ENCODE results near the gene OTULIN. TPM values are rescaled to one million over a fixed set of nuclear protein-coding genes. Genes with fewer than 3 reads are reported as not detected.

Gene OTULIN
- total and polyA plus RNA-seq, 11 donors, result 7.6 to 42.0 (median 27.1) TPM

DNA sequence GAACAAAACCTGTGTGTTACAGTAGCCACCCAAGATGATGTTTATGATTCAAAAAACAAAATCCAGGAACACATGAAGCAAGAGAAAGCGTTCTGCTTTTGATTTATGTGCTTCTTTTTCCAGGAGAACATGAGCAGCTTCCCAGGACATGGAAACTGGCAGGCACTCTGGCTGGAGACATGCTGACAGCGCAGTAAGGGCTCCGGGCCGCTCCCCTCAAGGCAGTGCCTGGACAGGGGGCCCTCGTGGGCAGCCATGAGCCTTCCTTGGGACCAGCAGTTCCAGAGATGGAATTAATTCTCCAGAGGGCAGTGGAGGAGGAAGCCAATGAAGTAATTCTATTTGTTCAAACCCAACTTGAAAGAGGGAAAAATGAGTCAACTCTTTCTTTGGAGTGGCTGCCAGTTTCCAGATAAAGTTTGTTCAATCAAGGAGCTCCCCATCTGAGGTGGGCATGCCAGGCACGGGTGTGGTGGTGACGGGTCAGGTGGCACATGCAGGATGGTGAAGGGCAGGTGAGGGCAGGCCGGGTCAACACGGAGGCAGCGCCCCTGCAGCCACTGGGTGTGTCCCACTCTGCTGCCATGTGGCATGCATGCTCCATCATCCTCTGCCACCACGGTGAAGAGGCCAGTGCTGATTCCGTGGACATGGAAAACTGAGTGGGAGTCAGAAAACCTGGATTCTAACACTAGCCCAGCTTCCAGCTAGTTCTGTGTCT, 83.8 kb downstream of the OTULIN start:
- Histone ChIP-seq H3K27me3 (no peaks in the 10 kb centered on the region), H3K27ac (no peak overlapping the region), H3K36me3 (peaks cover 0 to 100% (median 73%) of the 10 kb centered on the region in 9 donors), H3K4me3 (no peak overlapping the region), H3K4me1 (peaks cover 0 to 29% (median 2%) of the 10 kb centered on the region in 12 donors), H3K9me3 (no peaks in the 10 kb centered on the region)
- ATAC-seq (no peak), DNase-seq (no peak)
- intact Hi-C loops (cut with DNase I), result loop anchor here in 2 of 10 donors (10.0 kb wide), 2 partner anchors 106 to 126 kb away; partner anchors contain the start of gene ANKH (in 1 of the 2)
- no peak for TF ChIP-seq POLR2A (IDR thresholded peaks at IDR 0.05)
- TF ChIP-seq CTCF (IDR thresholded peaks at IDR 0.05), result no peak
- WGBS, 4 donors, result 85 to 93% (median 90%) methylated on average over 12 of the region's 12 CpGs

Other genes starting within 250 kb of the OTULIN start
- gene OTULINL, start 82.9 kb upstream of the OTULIN start, total RNA-seq, result 10 to 100 TPM in 2 of 9 donors, 1 to 10 TPM in 6, under 1 TPM in 1; 0.99 to 13.6 (median 1.9) TPM
- gene OTULINL, start 82.9 kb upstream of the OTULIN start, polyA plus RNA-seq, result under 1 TPM; 0.65 to 1.00 TPM
- gene ANKH, start 207.1 kb downstream of the OTULIN start, total RNA-seq, result 100 to 1,000 TPM in 8 of 9 donors, 10 to 100 TPM in 1; 87.1 to 260 (median 177) TPM
- 10 to 100 TPM; 54.1 to 59.7 TPM for gene ANKH, start 207.1 kb downstream of the OTULIN start, polyA plus RNA-seq